OCI-LY1 (cell line): ENCODE results near the gene ARHGEF17.

ENCODE experiments used
- CTCF ChIP-seq: fragments of 200-600 bp; sonication (generic), shearing (Covaris generic); IDR thresholded peaks from 2 replicates; pipeline ENCODE4 v1.5.1; 2017; ENCODE audit warnings: mild to moderate bottlenecking, antibody characterized with exemption, low read length, moderate library complexity, mixed read lengths
- EZH2 ChIP-seq: fragments of 200-600 bp; sonication (generic), shearing (Covaris generic); IDR thresholded peaks from 2 replicates; pipeline ENCODE4 v1.8.0; 2017; ENCODE audit warnings: borderline replicate concordance, mixed run types, mild to moderate bottlenecking, antibody characterized with exemption, low read length, moderate library complexity, mixed read lengths

GRCh38 chr11:73400293-73400692 lies 92.2 kb downstream of the ARHGEF17 start:
- TF ChIP-seq CTCF (no peak), EZH2 (no peak)
